ENCODE data around the gene IL32. TPM values are rescaled to one million over a fixed set of nuclear protein-coding genes. Genes with fewer than 3 reads are reported as not detected.

The IL32 gene
- total RNA-seq, 4 donors from 2014 or later, result 21.9 to 720 (median 492) TPM

GRCh38 chr16:3089717-3090592 lies 24.5 kb downstream of the IL32 start:
- intact Hi-C loops (cut with DNase I; ENCODE audit: low total_unique reads), result no loop called here
- peaks cover 11% of the 10 kb centered on the region for H3K27me3 ChIP-seq
- no peak overlapping the region for H3K27ac ChIP-seq
- TF ChIP-seq POLR2AphosphoS5 (IDR thresholded peaks at IDR 0.05) (no peak), POLR2A (IDR thresholded peaks at IDR 0.05) (no peak), CTCF (IDR thresholded peaks at IDR 0.05) (no peak), EP300 (IDR thresholded peaks at IDR 0.05; ENCODE audit: low read depth) (no peak)
- H3K4me3 ChIP-seq, result no peak overlapping the region
- no peaks in the 10 kb centered on the region for H3K36me3 ChIP-seq
- no peak for DNase-seq
- peaks cover 0 to 7% (median 0%) of the 10 kb centered on the region in 4 donors for H3K4me1 ChIP-seq
- 98% methylated on average over 81 of the region's 81 CpGs; no CpG with 5 or more reads in 1 of the 2 donors for WGBS, 2 donors (ENCODE audit: low coverage in 1 of 2)
- in situ Hi-C loops (cut with MboI; ENCODE audit: low pct_ligation_motif_present in 1 of 4, low pct_unique_long_range_greater_than_20kb in 1 of 4, low sequenced_read_pairs in 3 of 4), result no loop called here
- no peaks in the 10 kb centered on the region for H3K9me3 ChIP-seq

GRCh38 chr16:3091551-3091950 lies 26.1 kb downstream of the IL32 start:
- in situ Hi-C loops (cut with MboI; ENCODE audit: low pct_ligation_motif_present in 1 of 4, low pct_unique_long_range_greater_than_20kb in 1 of 4, low sequenced_read_pairs in 3 of 4) (no loop called here), intact Hi-C loops (cut with DNase I; ENCODE audit: low total_unique reads) (no loop called here)
- no peak for DNase-seq
- Histone ChIP-seq H3K27ac (no peak overlapping the region), H3K9me3 (no peaks in the 10 kb centered on the region), H3K4me1 (peaks cover 0 to 7% (median 0%) of the 10 kb centered on the region in 4 donors), H3K4me3 (no peak overlapping the region), H3K27me3 (peaks cover 11% of the 10 kb centered on the region), H3K36me3 (no peaks in the 10 kb centered on the region)
- 70 to 86% methylated on average over 2 to 6 of the region's 8 CpGs for whole genome bisulfite sequencing, 2 donors (ENCODE audit: low coverage in 1 of 2)
- no peak for TF ChIP-seq POLR2AphosphoS5 (IDR thresholded peaks at IDR 0.05)
- no peak for TF ChIP-seq CTCF (IDR thresholded peaks at IDR 0.05)
- TF ChIP-seq POLR2A (IDR thresholded peaks at IDR 0.05), result no peak
- no peak for TF ChIP-seq EP300 (IDR thresholded peaks at IDR 0.05; ENCODE audit: low read depth)

GRCh38 chr16:3092501-3092941 lies 27.1 kb downstream of the IL32 start:
- Histone ChIP-seq H3K27ac (no peak overlapping the region), H3K9me3 (no peaks in the 10 kb centered on the region), H3K4me1 (peaks cover 0 to 6% (median 0%) of the 10 kb centered on the region in 4 donors), H3K27me3 (peaks cover 14% of the 10 kb centered on the region), H3K4me3 (no peak overlapping the region), H3K36me3 (no peaks in the 10 kb centered on the region)
- 58 to 80% methylated on average over 2 to 20 of the region's 20 CpGs for WGBS, 2 donors (ENCODE audit: low coverage in 1 of 2)
- intact Hi-C loops (cut with DNase I; ENCODE audit: low total_unique reads) (no loop called here), in situ Hi-C loops (cut with MboI; ENCODE audit: low pct_ligation_motif_present in 1 of 4, low pct_unique_long_range_greater_than_20kb in 1 of 4, low sequenced_read_pairs in 3 of 4) (no loop called here)
- no peak for TF ChIP-seq CTCF (IDR thresholded peaks at IDR 0.05)
- no peak for TF ChIP-seq EP300 (IDR thresholded peaks at IDR 0.05; ENCODE audit: low read depth)
- TF ChIP-seq POLR2AphosphoS5 (IDR thresholded peaks at IDR 0.05), result no peak
- no peak for TF ChIP-seq POLR2A (IDR thresholded peaks at IDR 0.05)
- DNase-seq, result no peak

DNA sequence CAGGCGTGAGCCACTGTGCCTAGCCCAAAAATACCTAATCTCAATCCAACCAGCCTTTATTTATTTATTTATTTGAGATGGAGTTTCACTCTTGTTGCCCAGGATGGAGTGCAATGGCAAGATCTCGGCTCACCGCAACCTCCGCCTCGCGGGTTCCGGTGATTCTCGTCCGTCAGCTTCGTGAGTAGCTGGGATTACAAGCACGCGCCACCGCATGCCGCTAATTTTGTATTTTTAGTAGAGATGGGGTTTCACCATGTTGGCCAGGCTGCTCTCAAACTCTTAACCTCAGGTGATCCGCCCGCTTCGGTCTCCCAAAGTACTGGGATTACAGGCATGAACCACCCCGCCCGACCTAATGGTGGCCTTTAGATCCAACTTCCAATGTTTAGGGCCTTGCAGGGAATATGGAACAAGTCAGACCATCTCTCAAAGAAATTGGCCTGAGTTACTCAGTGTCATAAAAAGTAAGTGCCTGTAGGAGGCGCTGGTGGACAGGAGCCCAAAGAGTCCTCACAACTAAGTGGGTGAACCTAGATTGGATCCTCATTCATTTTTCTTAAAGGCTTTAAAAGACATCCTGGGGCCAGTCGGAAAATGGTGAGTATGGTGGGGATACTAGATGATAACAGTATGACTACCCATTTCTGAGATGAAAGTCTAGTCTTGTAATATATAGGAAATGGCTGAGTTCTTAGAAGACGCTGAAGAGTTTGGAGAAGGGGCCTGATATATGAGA lies 29.0 kb downstream of the IL32 start:
- in situ Hi-C loops (cut with MboI; ENCODE audit: low pct_ligation_motif_present in 1 of 4, low pct_unique_long_range_greater_than_20kb in 1 of 4, low sequenced_read_pairs in 3 of 4) (no loop called here), intact Hi-C loops (cut with DNase I; ENCODE audit: low total_unique reads) (no loop called here)
- WGBS, 2 donors (ENCODE audit: low coverage in 1 of 2), result 73 to 83% methylated on average over 3 to 22 of the region's 22 CpGs
- H3K9me3 ChIP-seq, result no peaks in the 10 kb centered on the region
- peak; percentile 57 for DNase-seq
- H3K36me3 ChIP-seq, result no peaks in the 10 kb centered on the region
- no peak overlapping the region for H3K27ac ChIP-seq
- peaks cover 0 to 2% (median under 1%) of the 10 kb centered on the region in 4 donors for H3K4me1 ChIP-seq
- TF ChIP-seq POLR2A (IDR thresholded peaks at IDR 0.05) (no peak), CTCF (IDR thresholded peaks at IDR 0.05) (peak; percentile 46 to 56 (median 51))
- no peak overlapping the region for H3K4me3 ChIP-seq
- H3K27me3 ChIP-seq, result peaks cover 27% of the 10 kb centered on the region
